ENCODE data around the gene HYAL3. TPM values are rescaled to one million over a fixed set of nuclear protein-coding genes. Genes with fewer than 3 reads are reported as not detected.

The HYAL3 gene
- total RNA-seq, result 9.7 TPM

GRCh38 chr3:50298836-50299637 is at the start of gene HYAL3, which contains the start of gene NAA80:
HYAL3 (minus strand) TSS chr3:50299405; CDS start chr3:50295602, 3,803 bp downstream.
NAA80 (minus strand) TSS chr3:50299405; CDS start chr3:50297463, 1,942 bp downstream.

GRCh38 chr3:50345586-50346234 is 46.5 kb upstream of the HYAL3 start, which contains the start of gene ZMYND10:
ZMYND10 (minus strand) TSS chr3:50345732; CDS start chr3:50345579, 153 bp downstream.

GRCh38 chr3:50340448-50341329 is 41.5 kb upstream of the HYAL3 start, which contains the start of gene RASSF1:
RASSF1 (minus strand) TSS chr3:50340836; CDS start chr3:50340805, 31 bp downstream.

GRCh38 chr3:50327943-50328691 is 28.9 kb upstream of the HYAL3 start, which contains the start of gene TUSC2:
TUSC2 (minus strand) TSS chr3:50328223; CDS start chr3:50328099, 124 bp downstream.

GRCh38 chr3:50322386-50323091 is 23.3 kb upstream of the HYAL3 start, which contains the start of gene HYAL2:
HYAL2 (minus strand) TSS chr3:50322745; CDS start chr3:50320489, 2,256 bp downstream.

GRCh38 chr3:50303013-50303815 is 4.0 kb upstream of the HYAL3 start, which contains the start of gene HYAL1:
HYAL1 (minus strand) TSS chr3:50303574; CDS start chr3:50302956, 618 bp downstream.

GRCh38 chr3:50292159-50293078 is 6.8 kb downstream of the HYAL3 start, which contains the start of gene IFRD2:
IFRD2 (minus strand) TSS chr3:50292429; CDS start chr3:50292274, 155 bp downstream.

GRCh38 chr3:50278880-50279224 is 20.4 kb downstream of the HYAL3 start, which contains the start of gene LSMEM2:
LSMEM2 (plus strand) TSS chr3:50279087; CDS start chr3:50279114, 27 bp downstream.

GRCh38 chr3:50268703-50269451 is 30.3 kb downstream of the HYAL3 start, which contains the start of gene SEMA3B:
SEMA3B (plus strand) TSS chr3:50269147; CDS start chr3:50269241, 94 bp downstream.

Other genes starting within 250 kb of the HYAL3 start
- gene RBM5, start 210.5 kb downstream of the HYAL3 start, total RNA-seq, result 245 TPM
- gene SEMA3F, start 144.1 kb downstream of the HYAL3 start, total RNA-seq, result 7.8 TPM
- gene GNAT1, start 107.8 kb downstream of the HYAL3 start, total RNA-seq, result not detected
- 6.5 TPM for gene SLC38A3, start 94.1 kb downstream of the HYAL3 start, total RNA-seq
- gene GNAI2, start 63.2 kb downstream of the HYAL3 start, total RNA-seq, result 108 TPM
- 2.8 TPM for gene SEMA3B, start 30.3 kb downstream of the HYAL3 start, total RNA-seq
- 1.2 TPM for gene LSMEM2, start 20.3 kb downstream of the HYAL3 start, total RNA-seq
- gene IFRD2, start 7.0 kb downstream of the HYAL3 start, total RNA-seq, result 18.5 TPM
- gene NAA80, start within 50 bp of the HYAL3 start, total RNA-seq, result 5.5 TPM
- gene HYAL1, start 4.2 kb upstream of the HYAL3 start, total RNA-seq, result 0.69 TPM
- 30.0 TPM for gene HYAL2, start 23.3 kb upstream of the HYAL3 start, total RNA-seq
- gene TUSC2, start 28.8 kb upstream of the HYAL3 start, total RNA-seq, result 23.8 TPM
- gene RASSF1, start 41.4 kb upstream of the HYAL3 start, total RNA-seq, result 12.2 TPM
- gene ZMYND10, start 46.3 kb upstream of the HYAL3 start, total RNA-seq, result 23.8 TPM
- gene NPRL2, start 51.4 kb upstream of the HYAL3 start, total RNA-seq, result 30.4 TPM
- 15.2 TPM for gene CYB561D2, start 51.5 kb upstream of the HYAL3 start, total RNA-seq
- 21.0 TPM for gene TMEM115, start 60.1 kb upstream of the HYAL3 start, total RNA-seq
- 25.4 TPM for gene CACNA2D2, start 204.2 kb upstream of the HYAL3 start, total RNA-seq